SK-MEL-5 (cell line): ENCODE measurements around the gene MSRB2. TPM values are rescaled to one million over a fixed set of nuclear protein-coding genes. Genes with fewer than 3 reads are reported as not detected.

Experiments used
- DNase-seq: peaks from one replicate; pipeline ENCODE4 v3.0.0-alpha.2; 2016; ENCODE audit warnings: low read depth, low spot score
- in situ Hi-C: cut with HindIII; loops from 2 replicates; pipeline ENCODE4 v1.10.0; 2016; ENCODE audit warnings: low sequenced_read_pairs, high pct_unique_total_duplicates, low pct_unique_long_range_greater_than_20kb
- small RNA-seq, 2 experiments: library from RNA; depleted of rRNA; stranded (forward); fragments of <200 nt; gene quantifications; one replicate each; pipeline ENCODE3, GENCODE V24; 2014
- total RNA-seq: library from RNA; depleted of rRNA; stranded (reverse); fragments of >200 nt; shearing (Covaris generic); gene quantifications from 2 replicates; pipeline ENCODE4 v1.2.3, GENCODE V29; 2014; rRNA removed

The MSRB2 gene
- total RNA-seq, 1 experiment from 2014 or later = 27.5 TPM

GRCh38 chr10:23150091-23150490 is 54.7 kb downstream of the MSRB2 start:
- in situ Hi-C loops = no loop called here
- DNase-seq = no peak

DNA sequence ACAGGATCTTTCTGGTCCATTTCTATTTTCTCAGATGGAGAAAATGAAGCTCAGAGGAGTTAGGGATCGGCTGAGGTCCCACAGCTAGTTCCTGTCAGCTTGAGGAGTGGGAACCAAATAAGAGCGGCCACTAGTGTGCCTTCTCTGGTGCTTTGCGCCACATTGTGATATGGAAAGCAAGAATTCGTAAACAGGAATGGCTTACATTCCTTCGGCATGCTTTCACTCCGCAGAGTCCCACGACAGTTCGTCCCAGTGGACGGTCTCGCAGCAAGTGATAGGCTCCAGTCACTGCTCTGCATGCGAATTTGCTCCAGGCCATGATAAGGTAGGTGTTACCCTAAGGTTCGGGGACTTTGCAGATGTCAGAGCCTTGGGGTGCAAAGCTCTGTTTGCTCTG is 55.2 kb downstream of the MSRB2 start:
- in situ Hi-C loops = no loop called here
- no peak for DNase-seq

- no peak for DNase-seq
- in situ Hi-C loops = no loop called here
These were observed 55.7 kb downstream of the MSRB2 start for GRCh38 chr10:23151071-23151470.

DNA sequence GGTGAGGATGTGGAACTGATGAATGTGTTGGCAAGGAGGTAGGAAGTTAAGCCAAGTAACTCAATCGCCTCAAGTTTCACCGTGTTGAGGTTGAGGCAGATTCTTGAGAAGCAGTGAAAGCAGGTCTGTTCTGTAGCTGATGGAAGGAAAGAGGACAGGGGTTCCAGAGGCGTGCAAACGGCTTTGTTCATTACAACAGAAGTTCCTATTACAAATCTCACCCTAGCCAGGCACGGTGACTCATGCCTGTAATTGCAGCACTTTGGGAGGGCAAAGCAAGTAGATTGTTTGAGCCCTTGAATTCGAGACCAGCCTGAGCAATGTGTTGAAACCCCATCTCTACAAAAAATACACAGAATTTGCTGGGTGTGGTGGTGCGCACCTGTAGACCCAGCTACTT is 59.8 kb downstream of the MSRB2 start:
- in situ Hi-C loops = no loop called here
- no peak for DNase-seq

- in situ Hi-C loops = no loop called here
- DNase-seq = no peak
These were observed 61.2 kb downstream of the MSRB2 start for GRCh38 chr10:23156447-23157150.

DNA sequence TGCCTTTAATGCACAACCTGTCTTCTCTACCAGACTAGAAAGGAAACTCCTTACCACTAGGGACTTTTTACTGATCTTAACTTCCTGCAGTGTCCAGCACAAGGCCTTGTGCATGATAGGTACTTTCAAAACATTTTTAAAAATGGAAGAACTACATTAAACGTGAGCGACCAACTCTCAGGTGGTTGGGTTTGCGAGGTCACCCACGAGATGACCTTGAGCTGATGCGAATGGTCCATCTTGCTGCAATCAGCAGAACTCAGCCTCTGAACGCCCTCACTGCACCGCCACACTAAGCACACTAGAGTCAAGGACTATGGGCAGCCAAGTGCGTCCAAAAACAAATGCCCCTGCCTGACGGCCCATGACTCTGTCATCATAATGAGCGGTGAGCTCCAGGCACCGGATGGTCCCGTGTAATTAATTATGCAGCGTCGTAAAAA is 61.9 kb downstream of the MSRB2 start:
- DNase-seq = no peak
- in situ Hi-C loops = no loop called here

DNA sequence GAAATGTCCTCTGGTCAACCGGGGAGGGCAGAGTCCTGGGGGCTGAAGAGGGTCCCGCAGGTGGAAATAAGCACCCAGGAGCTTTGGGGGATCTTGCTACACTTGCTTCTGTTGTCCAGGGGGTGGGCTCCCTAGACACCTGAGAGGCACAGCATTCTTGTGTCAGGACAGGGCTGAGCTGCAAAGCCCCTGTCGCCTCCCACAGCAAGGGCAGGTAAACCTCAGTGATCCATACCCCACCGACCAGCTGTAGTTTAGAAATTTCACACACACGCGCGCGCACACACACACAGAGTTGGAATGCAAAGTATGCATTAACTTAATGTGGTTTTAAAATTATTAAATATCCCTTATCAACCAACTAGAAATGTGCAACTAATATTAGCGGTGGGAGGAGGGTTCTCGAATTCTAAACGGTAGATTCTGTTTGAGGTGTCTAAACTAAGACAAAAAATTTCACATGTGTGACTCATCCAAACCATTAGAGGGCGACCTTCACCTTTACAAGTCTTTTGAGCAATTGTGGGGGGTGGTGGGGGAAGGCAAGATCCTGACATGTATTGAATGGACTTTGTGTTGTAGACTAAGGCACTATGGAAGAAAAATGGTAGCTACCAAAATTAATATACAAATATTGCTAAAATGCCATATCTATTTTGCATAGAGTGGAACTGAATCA is 62.5 kb downstream of the MSRB2 start:
- DNase-seq = peak; percentile 60
- in situ Hi-C loops = no loop called here

DNA sequence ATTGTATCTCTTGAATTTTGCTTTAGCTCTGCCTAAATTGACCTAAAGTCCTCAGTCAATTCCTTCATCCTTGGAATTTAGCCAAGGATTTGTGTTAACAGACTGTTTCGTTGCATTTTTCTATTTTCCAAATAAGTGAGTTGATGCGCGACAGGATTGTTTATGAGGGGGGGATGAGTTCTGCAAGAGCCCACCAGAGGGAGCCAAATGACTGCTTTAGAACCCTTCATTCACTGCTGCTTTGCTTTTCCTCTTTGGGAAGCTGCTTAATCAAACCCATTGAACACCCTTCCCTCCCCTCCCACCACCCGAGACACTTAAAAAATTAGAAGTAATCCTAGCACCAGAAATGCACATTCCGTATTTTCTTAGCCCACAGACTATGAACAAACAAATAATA is 63.0 kb downstream of the MSRB2 start:
- DNase-seq = peak; percentile 65
- in situ Hi-C loops = no loop called here

DNA sequence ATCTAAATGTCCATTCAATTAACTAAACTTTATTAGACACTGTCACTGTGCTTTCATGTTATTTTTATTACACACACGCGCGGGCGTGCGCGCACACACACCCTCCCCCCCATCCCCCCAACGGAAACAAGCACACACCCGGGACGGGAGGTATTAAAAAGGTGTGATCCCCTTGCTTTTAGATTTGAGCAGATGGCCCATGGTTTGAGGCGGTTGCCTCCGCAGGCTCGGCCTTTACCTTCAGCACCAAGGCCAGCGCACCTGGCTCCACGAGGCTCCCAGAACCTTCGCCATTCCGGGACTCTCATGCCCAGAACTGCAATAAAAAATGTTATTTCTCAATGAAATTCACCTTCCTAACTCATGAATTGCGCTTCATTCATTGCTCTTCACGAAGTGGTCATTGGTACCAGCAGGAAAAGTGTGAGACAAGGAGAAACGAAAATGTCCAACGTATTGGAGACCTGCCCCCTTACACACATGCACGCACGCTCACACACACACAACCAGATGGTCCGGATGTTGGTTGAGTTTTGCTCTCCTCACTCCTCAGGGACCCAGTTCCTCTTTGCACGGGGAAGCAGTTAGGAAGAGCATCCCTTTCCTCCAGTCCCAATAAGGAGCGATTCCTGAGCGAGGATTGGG is 76.0 kb downstream of the MSRB2 start:
- peak; percentile 14 for DNase-seq
- in situ Hi-C loops = no loop called here

Small RNA genes lying within 50 kb of the gene (small RNA-seq; reads per million reads assigned to genes)
- gene RF00561 = 0 reads per million in 2 experiments

Other genes starting within 250 kb of the MSRB2 start
- 0.32 TPM in 1 of 2 replicates, not detected in the other for gene ARMC3, start 167.5 kb upstream of the MSRB2 start, total RNA-seq
- not detected in 2 replicates for gene PTF1A, start 96.7 kb downstream of the MSRB2 start, total RNA-seq
- gene C10orf67, start 249.2 kb downstream of the MSRB2 start, total RNA-seq = not detected in 2 replicates